CD4-positive, alpha-beta T cell treated with Interleukin-4 for 4 hours (primary cell): ENCODE results near the gene AMPD3.

Experiments
- DNase-seq: peaks from one replicate; pipeline ENCODE4 v3.0.0-alpha.2; 2020

Gene AMPD3

GRCh38 chr11:10462746-10463300, 7.8 kb downstream of the AMPD3 start:
- no peak for DNase-seq

GRCh38 chr11:10473371-10473770, 18.3 kb downstream of the AMPD3 start:
- DNase-seq = no peak

GRCh38 chr11:10474551-10474950, 19.5 kb downstream of the AMPD3 start:
- no peak for DNase-seq

- no peak for DNase-seq
Observed at GRCh38 chr11:10476342-10476741, 21.3 kb downstream of the AMPD3 start.

GRCh38 chr11:10476927-10477689, 22.0 kb downstream of the AMPD3 start:
- no peak for DNase-seq

- DNase-seq = no peak
Observed at GRCh38 chr11:10477690-10478046, 22.6 kb downstream of the AMPD3 start.

- DNase-seq = no peak
Observed at GRCh38 chr11:10478066-10478465, 23.0 kb downstream of the AMPD3 start.

GRCh38 chr11:10478574-10479550, 23.8 kb downstream of the AMPD3 start:
- no peak for DNase-seq

GRCh38 chr11:10480026-10480425, 25.0 kb downstream of the AMPD3 start:
- DNase-seq = no peak

GRCh38 chr11:10480760-10481159, 25.7 kb downstream of the AMPD3 start:
- DNase-seq = no peak

GRCh38 chr11:10481560-10482349, 26.7 kb downstream of the AMPD3 start:
- no peak for DNase-seq

GRCh38 chr11:10483174-10483573, 28.1 kb downstream of the AMPD3 start:
- no peak for DNase-seq

GRCh38 chr11:10483584-10483983, 28.5 kb downstream of the AMPD3 start:
- DNase-seq = no peak

GRCh38 chr11:10484461-10485180, 29.6 kb downstream of the AMPD3 start:
- DNase-seq = no peak

- DNase-seq = no peak
Observed at GRCh38 chr11:10485646-10486045, 30.6 kb downstream of the AMPD3 start.

- no peak for DNase-seq
Observed at GRCh38 chr11:10486161-10486840, 31.2 kb downstream of the AMPD3 start.

GRCh38 chr11:10487002-10487647, 32.1 kb downstream of the AMPD3 start:
- no peak for DNase-seq

GRCh38 chr11:10488121-10488933, 33.3 kb downstream of the AMPD3 start:
- DNase-seq = no peak

GRCh38 chr11:10488934-10489691, 34.0 kb downstream of the AMPD3 start:
- DNase-seq = no peak
